AG09309 (cell line): ENCODE measurements around the gene POC1A.

Experiments
- DNase-seq: peaks from one replicate; pipeline ENCODE4 v3.0.0-alpha.2; 2010; ENCODE audit warnings: low read depth
- H3K4me3 ChIP-seq: 2 replicates; pipeline ENCODE4 v1.5.1; 2011; ENCODE audit warnings: mild to moderate bottlenecking, low read depth, low read length, moderate library complexity; ENCODE audit not compliant: control insufficient read depth
- TF ChIP-seq, protein P1 (sequence below): IDR thresholded peaks from 2 replicates; pipeline ENCODE4 v1.5.1; 2011; ENCODE audit warnings: mild to moderate bottlenecking, low read depth, low read length, inconsistent platforms; ENCODE audit not compliant: insufficient read depth, control insufficient read depth; ENCODE audit errors: missing control alignments

The POC1A gene

GRCh38 chr3:52110502-52110901, 43.7 kb downstream of the POC1A start:
- no peak overlapping the region for H3K4me3 ChIP-seq
- TF ChIP-seq, protein P1, sequence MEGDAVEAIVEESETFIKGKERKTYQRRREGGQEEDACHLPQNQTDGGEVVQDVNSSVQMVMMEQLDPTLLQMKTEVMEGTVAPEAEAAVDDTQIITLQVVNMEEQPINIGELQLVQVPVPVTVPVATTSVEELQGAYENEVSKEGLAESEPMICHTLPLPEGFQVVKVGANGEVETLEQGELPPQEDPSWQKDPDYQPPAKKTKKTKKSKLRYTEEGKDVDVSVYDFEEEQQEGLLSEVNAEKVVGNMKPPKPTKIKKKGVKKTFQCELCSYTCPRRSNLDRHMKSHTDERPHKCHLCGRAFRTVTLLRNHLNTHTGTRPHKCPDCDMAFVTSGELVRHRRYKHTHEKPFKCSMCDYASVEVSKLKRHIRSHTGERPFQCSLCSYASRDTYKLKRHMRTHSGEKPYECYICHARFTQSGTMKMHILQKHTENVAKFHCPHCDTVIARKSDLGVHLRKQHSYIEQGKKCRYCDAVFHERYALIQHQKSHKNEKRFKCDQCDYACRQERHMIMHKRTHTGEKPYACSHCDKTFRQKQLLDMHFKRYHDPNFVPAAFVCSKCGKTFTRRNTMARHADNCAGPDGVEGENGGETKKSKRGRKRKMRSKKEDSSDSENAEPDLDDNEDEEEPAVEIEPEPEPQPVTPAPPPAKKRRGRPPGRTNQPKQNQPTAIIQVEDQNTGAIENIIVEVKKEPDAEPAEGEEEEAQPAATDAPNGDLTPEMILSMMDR, result no peak
- DNase-seq, result no peak

- TF ChIP-seq, protein P1, result no peak
- DNase-seq, result no peak
Observed at GRCh38 chr3:52109611-52110301, 44.5 kb downstream of the POC1A start.

GRCh38 chr3:52108302-52109232, 45.7 kb downstream of the POC1A start:
- no peak for DNase-seq
- TF ChIP-seq, protein P1, result peak; percentile 36
- H3K4me3 ChIP-seq, result no peak overlapping the region

More at GRCh38 chr3:52109611-52110301, 44.5 kb downstream of the POC1A start:
- no peak overlapping the region for H3K4me3 ChIP-seq

DNA sequence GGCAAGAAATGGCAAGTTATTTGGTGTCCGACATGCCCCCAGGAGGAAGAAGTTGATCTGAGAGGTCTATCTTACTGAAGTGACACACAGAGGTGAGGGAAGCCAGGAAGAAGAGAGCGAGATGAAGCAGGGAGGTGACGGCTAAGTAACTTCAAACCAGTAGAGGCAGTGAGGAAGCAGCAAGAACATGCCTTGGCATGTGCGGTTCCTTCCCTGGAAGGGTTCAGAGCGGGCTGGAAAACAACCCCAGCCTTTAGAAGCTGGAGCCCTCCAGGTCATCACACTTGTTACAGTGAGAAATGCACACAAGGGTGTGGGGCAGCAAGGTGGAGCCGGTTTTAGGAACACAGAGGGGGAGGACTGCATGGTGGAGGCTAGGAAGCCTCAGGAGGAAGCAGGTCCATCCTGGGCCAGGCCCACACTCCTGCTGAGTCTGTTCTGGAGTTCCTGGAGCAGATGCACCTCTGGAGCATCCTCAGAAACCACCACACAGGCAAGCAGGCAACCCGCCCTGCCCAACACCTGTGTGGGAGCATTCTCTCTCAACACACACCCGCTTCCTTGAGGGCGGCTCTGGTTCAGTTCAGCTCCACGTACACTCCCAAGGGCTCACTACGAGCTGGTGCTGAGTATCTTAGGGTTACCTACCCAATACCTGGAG, 47.1 kb downstream of the POC1A start:
- TF ChIP-seq, protein P1, result no peak
- no peak for DNase-seq
- H3K4me3 ChIP-seq, result no peak overlapping the region

DNA sequence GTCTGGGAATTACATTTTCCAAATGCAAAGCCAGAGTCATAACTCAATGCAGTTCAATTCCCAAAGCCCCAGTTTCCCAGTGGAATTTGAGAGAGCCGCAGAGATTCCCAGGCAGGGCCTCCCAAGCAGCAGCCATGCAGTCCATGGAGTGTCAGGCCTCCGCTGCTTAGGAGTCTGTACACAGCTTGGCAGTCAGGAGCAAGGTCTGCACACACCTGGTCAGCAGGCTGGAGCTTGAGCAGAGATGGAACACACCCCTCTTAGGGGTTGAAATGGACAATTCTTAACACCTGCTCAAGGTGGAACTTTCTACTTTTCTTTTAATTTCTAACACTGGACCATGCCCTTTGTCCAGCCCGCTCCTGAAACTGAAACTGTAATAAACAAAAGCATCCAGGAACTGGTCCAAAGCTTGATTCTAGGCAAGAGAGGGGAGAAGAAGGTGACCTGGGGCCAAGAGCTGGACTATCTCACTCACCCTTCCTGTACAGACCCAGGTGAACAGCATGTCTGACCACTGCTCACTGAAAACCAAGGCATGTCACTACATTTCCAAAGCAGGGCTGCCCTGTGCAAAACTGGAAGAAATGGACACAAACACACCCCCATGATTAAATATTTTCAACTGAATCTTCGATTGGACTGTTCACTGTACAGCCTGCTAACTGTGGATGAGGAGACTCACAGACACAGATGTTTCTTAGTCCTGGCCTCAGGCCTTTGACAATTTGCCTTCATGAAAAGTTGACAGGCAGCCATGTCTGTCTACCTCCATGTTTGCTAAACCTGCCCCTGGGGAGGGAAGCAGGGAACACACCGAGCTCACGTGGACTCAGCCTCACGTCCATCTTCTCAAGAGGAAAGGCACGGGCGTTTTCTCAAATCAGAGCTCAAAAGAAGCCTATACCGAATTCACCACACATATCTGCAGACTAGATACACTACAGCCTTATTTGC, 49.3 kb downstream of the POC1A start:
- H3K4me3 ChIP-seq, result no peak overlapping the region
- TF ChIP-seq, protein P1, result no peak
- no peak for DNase-seq
